Glutamatergic neuron (in vitro differentiated cells): Measurements from ENCODE around the gene PLEKHO1. TPM values are rescaled to one million over a fixed set of nuclear protein-coding genes. Genes with fewer than 3 reads are reported as not detected.
A peak's percentile ranks its signal among the peaks of the same experiment; 100 is the strongest.

Experiments used
- DNase-seq: peaks from one replicate; pipeline ENCODE4 v3.0.0; 2022
- H3K27ac Mint-ChIP-seq: one replicate; pipeline ENCODE4 v1.8.0; 2020; ENCODE audit warnings: mild to moderate bottlenecking, mixed read lengths, inconsistent platforms; ENCODE audit not compliant: unreplicated experiment
- H3K27me3 Mint-ChIP-seq: one replicate; pipeline ENCODE4 v1.8.0; 2020; ENCODE audit warnings: mild to moderate bottlenecking, moderate library complexity, mixed read lengths, inconsistent platforms; ENCODE audit not compliant: unreplicated experiment
- H3K36me3 Mint-ChIP-seq: one replicate; pipeline ENCODE4 v1.8.0; 2020; ENCODE audit warnings: mild to moderate bottlenecking, mixed read lengths, inconsistent platforms; ENCODE audit not compliant: unreplicated experiment
- H3K4me1 Mint-ChIP-seq: one replicate; pipeline ENCODE4 v1.8.0; 2020; ENCODE audit warnings: mild to moderate bottlenecking, low read depth, mixed read lengths, inconsistent platforms; ENCODE audit not compliant: unreplicated experiment
- H3K4me3 Mint-ChIP-seq: one replicate; pipeline ENCODE4 v1.8.0; 2020; ENCODE audit warnings: mild to moderate bottlenecking, mixed read lengths, inconsistent platforms; ENCODE audit not compliant: unreplicated experiment
- H3K9me3 Mint-ChIP-seq: one replicate; pipeline ENCODE4 v1.8.0; 2020; ENCODE audit warnings: mild to moderate bottlenecking, moderate library complexity, mixed read lengths, inconsistent platforms; ENCODE audit not compliant: unreplicated experiment
- CTCF ChIP-seq: fragments of 200-600 bp; sonication (generic); IDR thresholded peaks from one replicate; pipeline ENCODE4 v1.5.0; 2021; ENCODE audit not compliant: partially characterized antibody, unreplicated experiment
- total RNA-seq: library from RNA; stranded (reverse); fragmentation: NEBNext Ultra II Directional; extraction: Animal tissue kit (Norgen Biotek cat#: 25700); gene quantifications from one replicate; pipeline ENCODE4 v1.2.1, GENCODE V29; 2021; ENCODE audit not compliant: unreplicated experiment

PLEKHO1 gene
- total RNA-seq, 1 donor from 2014 or later = 142 TPM

GRCh38 chr1:150152182-150152536 is 2.4 kb downstream of the PLEKHO1 start:
- H3K4me3 Mint-ChIP-seq = peak overlapping the region; percentile 98
- H3K9me3 Mint-ChIP-seq = peaks cover 27% of the 10 kb centered on the region
- H3K27ac Mint-ChIP-seq = peak overlapping the region; percentile 98
- peaks cover 13% of the 10 kb centered on the region for H3K27me3 Mint-ChIP-seq
- no peak for DNase-seq
- peaks cover 23% of the 10 kb centered on the region for H3K4me1 Mint-ChIP-seq
- peaks cover 15% of the 10 kb centered on the region for H3K36me3 Mint-ChIP-seq
- no peak for TF ChIP-seq CTCF

GRCh38 chr1:150152772-150153456 is 3.2 kb downstream of the PLEKHO1 start:
- Mint-ChIP-seq H3K4me3 (peak overlapping the region; percentile 88), H3K4me1 (peaks cover 22% of the 10 kb centered on the region), H3K27me3 (peaks cover 13% of the 10 kb centered on the region), H3K9me3 (peaks cover 26% of the 10 kb centered on the region), H3K36me3 (peaks cover 17% of the 10 kb centered on the region), H3K27ac (peak overlapping the region; percentile 88)
- peak; percentile 37 for DNase-seq
- no peak for TF ChIP-seq CTCF

- no peak for TF ChIP-seq CTCF
- Mint-ChIP-seq H3K27ac (peak overlapping the region; percentile 76), H3K27me3 (peaks cover 15% of the 10 kb centered on the region), H3K4me3 (peak overlapping the region; percentile 88), H3K9me3 (peaks cover 21% of the 10 kb centered on the region), H3K4me1 (peaks cover 24% of the 10 kb centered on the region), H3K36me3 (peaks cover 21% of the 10 kb centered on the region)
- DNase-seq = no peak
Observed at GRCh38 chr1:150154143-150154542, 4.4 kb downstream of the PLEKHO1 start.

- H3K4me3 Mint-ChIP-seq = no peak overlapping the region
- peaks cover 16% of the 10 kb centered on the region for H3K27me3 Mint-ChIP-seq
- no peak for TF ChIP-seq CTCF
- H3K27ac Mint-ChIP-seq = peak overlapping the region; percentile 48
- no peak for DNase-seq
- peaks cover 18% of the 10 kb centered on the region for H3K9me3 Mint-ChIP-seq
- H3K4me1 Mint-ChIP-seq = peaks cover 26% of the 10 kb centered on the region
- peaks cover 21% of the 10 kb centered on the region for H3K36me3 Mint-ChIP-seq
Observed at GRCh38 chr1:150155413-150156071, 5.8 kb downstream of the PLEKHO1 start.
